GM06990 (cell line): ENCODE results near the gene CNTN1.

ENCODE experiments used
- DNase-seq: peaks from one replicate; pipeline ENCODE4 v3.0.0-alpha.2; 2011; ENCODE audit not compliant: insufficient read length; ENCODE audit errors: extremely low read depth
- H3K27me3 ChIP-seq: replicated peaks from 2 replicates; pipeline ENCODE4 v1.6.0; 2011; ENCODE audit warnings: low read length; ENCODE audit not compliant: control insufficient read depth, insufficient read depth
- H3K36me3 ChIP-seq: 2 replicates; pipeline ENCODE4 v1.5.1; 2011; ENCODE audit warnings: low read length; ENCODE audit not compliant: control insufficient read depth, insufficient read depth
- H3K4me3 ChIP-seq: replicated peaks from 2 replicates; pipeline ENCODE4 v1.5.1; 2011; ENCODE audit warnings: low read depth, mild to moderate bottlenecking, control low read depth, low read length
- CTCF ChIP-seq: IDR thresholded peaks from 2 replicates; pipeline ENCODE4 v1.5.1; 2011; ENCODE audit warnings: low read length, control low read depth, mild to moderate bottlenecking, inconsistent platforms; ENCODE audit not compliant: insufficient read depth, poor library complexity, severe bottlenecking

The CNTN1 gene

GRCh38 chr12:40688085-40688725 lies 4.0 kb upstream of the CNTN1 start:
- no peak overlapping the region for H3K4me3 ChIP-seq
- TF ChIP-seq CTCF = no peak
- H3K36me3 ChIP-seq = no peaks in the 10 kb centered on the region
- H3K27me3 ChIP-seq = no peaks in the 10 kb centered on the region; the same call in 1 of the 2 replicates
- no peak for DNase-seq

- TF ChIP-seq CTCF = no peak
- no peaks in the 10 kb centered on the region for H3K36me3 ChIP-seq
- DNase-seq = no peak
- no peak overlapping the region for H3K4me3 ChIP-seq
- H3K27me3 ChIP-seq = no peaks in the 10 kb centered on the region; the same call in 1 of the 2 replicates
These were observed 2.7 kb upstream of the CNTN1 start for GRCh38 chr12:40689576-40689975.

- Histone ChIP-seq H3K27me3 (no peaks in the 10 kb centered on the region; the same call in 1 of the 2 replicates), H3K4me3 (no peak overlapping the region), H3K36me3 (no peaks in the 10 kb centered on the region)
- TF ChIP-seq CTCF = no peak
- peak; percentile 6 for DNase-seq
These were observed 547 bp downstream of the CNTN1 start for GRCh38 chr12:40692765-40693206.

GRCh38 chr12:40693207-40693821 lies 1.1 kb downstream of the CNTN1 start:
- peak; percentile 3 for DNase-seq
- Histone ChIP-seq H3K36me3 (no peaks in the 10 kb centered on the region), H3K27me3 (no peaks in the 10 kb centered on the region; the same call in 1 of the 2 replicates), H3K4me3 (no peak overlapping the region)
- no peak for TF ChIP-seq CTCF

GRCh38 chr12:40697566-40698259 lies 5.5 kb downstream of the CNTN1 start:
- DNase-seq = no peak
- TF ChIP-seq CTCF = no peak
- H3K4me3 ChIP-seq = no peak overlapping the region

More at GRCh38 chr12:40697566-40698259, 5.5 kb downstream of the CNTN1 start:
- H3K27me3 ChIP-seq = no peaks in the 10 kb centered on the region; the same call in 1 of the 2 replicates
- no peaks in the 10 kb centered on the region for H3K36me3 ChIP-seq
